Activated CD8-positive, alpha-beta T cell treated with anti-CD3 and anti-CD28 coated beads, Interleukin-2, amount 10 ng/mL, durations not matched to agents 7 days and 5 days (primary cell): ENCODE results near the gene IFNGR2. TPM values are rescaled to one million over a fixed set of nuclear protein-coding genes. Genes with fewer than 3 reads are reported as not detected.

Experiments
- ATAC-seq: fragments of 150-1000 bp; cut with Tn5 transposase; one replicate; pipeline ENCODE4 v1.10.0; 2021; ENCODE audit warnings: moderate library complexity
- CTCF ChIA-PET: fragments of 350-600 bp; sonication (Branson Sonifier 250); formaldehyde crosslinking; loops from one replicate; lab custom pipeline; 2021; ENCODE audit warnings: antibody characterized with exemption; lab: Charles Lee
- POLR2A ChIA-PET: fragments of 350-600 bp; sonication (Branson Sonifier 250); formaldehyde crosslinking; loops from one replicate; lab custom pipeline; 2021; ENCODE audit warnings: antibody characterized with exemption; lab: Charles Lee
- DNase-seq: peaks from one replicate; pipeline ENCODE4 v3.0.0-alpha.2; 2020
- H3K27ac Mint-ChIP-seq: one replicate; pipeline ENCODE4 v1.8.0; 2021; ENCODE audit warnings: mild to moderate bottlenecking, mixed read lengths
- H3K27me3 Mint-ChIP-seq: one replicate; pipeline ENCODE4 v1.8.0; 2021; ENCODE audit warnings: low read depth, mixed read lengths
- H3K36me3 Mint-ChIP-seq: one replicate; pipeline ENCODE4 v1.8.0; 2021; ENCODE audit warnings: low read depth, mixed read lengths
- H3K4me1 Mint-ChIP-seq: one replicate; pipeline ENCODE4 v1.8.0; 2021; ENCODE audit warnings: low read depth, mixed read lengths
- H3K4me3 Mint-ChIP-seq: one replicate; pipeline ENCODE4 v1.8.0; 2021; ENCODE audit warnings: mild to moderate bottlenecking, mixed read lengths
- H3K9me3 Mint-ChIP-seq: one replicate; pipeline ENCODE4 v1.8.0; 2022; ENCODE audit warnings: mixed read lengths; ENCODE audit not compliant: insufficient read depth
- total RNA-seq, 2 experiments: library from RNA; stranded (reverse); gene quantifications; one replicate each; pipeline ENCODE4 v1.2.3, GENCODE V29; 2021

Gene IFNGR2
- total RNA-seq, 2 experiments from 2014 or later = 6.5 to 8.2 TPM

- CTCF ChIA-PET = interaction anchor here (0.8 to 1.9 kb wide), 3 partner anchors 8 to 78 kb away, joined by 3 to 5 read pairs (median 4); no protein-coding TSS in a partner anchor
- H3K9me3 Mint-ChIP-seq = peaks cover 26% of the 10 kb centered on the region
- peaks cover 27% of the 10 kb centered on the region for H3K36me3 Mint-ChIP-seq
- DNase-seq = no peak
- H3K27me3 Mint-ChIP-seq = peaks cover 7% of the 10 kb centered on the region
- POLR2A ChIA-PET = no interaction called here
- no peak for ATAC-seq
- peaks cover 17% of the 10 kb centered on the region for H3K4me1 Mint-ChIP-seq
- peak overlapping the region; percentile 32 for H3K27ac Mint-ChIP-seq
- no peak overlapping the region for H3K4me3 Mint-ChIP-seq
Measured at GRCh38 chr21:33367309-33367973, 35.8 kb upstream of the IFNGR2 start.

- H3K27ac Mint-ChIP-seq = no peak overlapping the region
- ChIA-PET POLR2A (no interaction called here), CTCF (interaction anchor here (0.8 to 2.6 kb wide), 3 partner anchors 20 to 171 kb away, joined by 3 to 7 read pairs (median 5); no protein-coding TSS in a partner anchor)
- peaks cover 26% of the 10 kb centered on the region for H3K9me3 Mint-ChIP-seq
- ATAC-seq = no peak
- no peak overlapping the region for H3K4me3 Mint-ChIP-seq
- peaks cover 7% of the 10 kb centered on the region for H3K27me3 Mint-ChIP-seq
- H3K36me3 Mint-ChIP-seq = peaks cover 24% of the 10 kb centered on the region
- no peak for DNase-seq
- peaks cover 12% of the 10 kb centered on the region for H3K4me1 Mint-ChIP-seq
Measured at GRCh38 chr21:33368124-33368523, 35.1 kb upstream of the IFNGR2 start.

GRCh38 chr21:33368576-33368975 is 34.6 kb upstream of the IFNGR2 start:
- Mint-ChIP-seq H3K36me3 (peaks cover 24% of the 10 kb centered on the region), H3K9me3 (peaks cover 26% of the 10 kb centered on the region), H3K4me3 (no peak overlapping the region), H3K4me1 (peaks cover 12% of the 10 kb centered on the region), H3K27me3 (peaks cover 7% of the 10 kb centered on the region), H3K27ac (no peak overlapping the region)
- CTCF ChIA-PET = interaction anchor here (0.8 to 2.6 kb wide), 3 partner anchors 8 to 172 kb away, joined by 3 to 8 read pairs (median 7); no protein-coding TSS in a partner anchor
- ATAC-seq (no peak), DNase-seq (no peak)
- POLR2A ChIA-PET = no interaction called here

- Mint-ChIP-seq H3K4me3 (no peak overlapping the region), H3K27ac (peak overlapping the region; percentile 68), H3K36me3 (peaks cover 24% of the 10 kb centered on the region), H3K4me1 (peaks cover 13% of the 10 kb centered on the region), H3K9me3 (peaks cover 22% of the 10 kb centered on the region), H3K27me3 (peaks cover 7% of the 10 kb centered on the region)
- no peak for DNase-seq
- ChIA-PET CTCF (interaction anchor here (0.8 to 2.6 kb wide), 3 partner anchors 9 to 173 kb away, joined by 3 to 8 read pairs (median 7); no protein-coding TSS in a partner anchor), POLR2A (no interaction called here)
- no peak for ATAC-seq
Measured at GRCh38 chr21:33369586-33369985, 33.6 kb upstream of the IFNGR2 start.

GRCh38 chr21:33370305-33370704 is 32.9 kb upstream of the IFNGR2 start:
- Mint-ChIP-seq H3K27ac (no peak overlapping the region), H3K36me3 (peaks cover 24% of the 10 kb centered on the region), H3K4me1 (peaks cover 19% of the 10 kb centered on the region), H3K4me3 (no peak overlapping the region), H3K27me3 (peaks cover 7% of the 10 kb centered on the region), H3K9me3 (peaks cover 22% of the 10 kb centered on the region)
- ATAC-seq = no peak
- ChIA-PET POLR2A (no interaction called here), CTCF (interaction anchor here (2.2 to 2.6 kb wide), 2 partner anchors 9 to 173 kb away, joined by 7 to 8 read pairs; no protein-coding TSS in a partner anchor)
- no peak for DNase-seq

GRCh38 chr21:33371366-33371765 is 31.8 kb upstream of the IFNGR2 start:
- ChIA-PET POLR2A (interaction anchor here (1.1 kb wide), 1 partner anchor 10 kb away, joined by 4 read pairs; no protein-coding TSS in a partner anchor), CTCF (interaction anchor here (1.0 kb wide), 1 partner anchor 174 kb away, joined by 6 read pairs; no protein-coding TSS in a partner anchor)
- peaks cover 7% of the 10 kb centered on the region for H3K27me3 Mint-ChIP-seq
- H3K36me3 Mint-ChIP-seq = peaks cover 20% of the 10 kb centered on the region
- peaks cover 17% of the 10 kb centered on the region for H3K9me3 Mint-ChIP-seq
- ATAC-seq (no peak), DNase-seq (no peak)
- H3K4me1 Mint-ChIP-seq = peaks cover 19% of the 10 kb centered on the region
- H3K27ac Mint-ChIP-seq = no peak overlapping the region
- no peak overlapping the region for H3K4me3 Mint-ChIP-seq

- ChIA-PET POLR2A (no interaction called here), CTCF (interaction anchor here (4.4 kb wide), 1 partner anchor 11 kb away, joined by 26 read pairs; no protein-coding TSS in a partner anchor)
- ATAC-seq = no peak
Measured at GRCh38 chr21:33372582-33372981, 30.6 kb upstream of the IFNGR2 start.

GRCh38 chr21:33373451-33373850 is 29.8 kb upstream of the IFNGR2 start:
- POLR2A ChIA-PET = no interaction called here
- Mint-ChIP-seq H3K27ac (no peak overlapping the region), H3K4me1 (peaks cover 19% of the 10 kb centered on the region), H3K27me3 (peaks cover 20% of the 10 kb centered on the region), H3K9me3 (peaks cover 2% of the 10 kb centered on the region), H3K36me3 (peaks cover 5% of the 10 kb centered on the region), H3K4me3 (no peak overlapping the region)
- no peak for DNase-seq
- no peak for ATAC-seq
- CTCF ChIA-PET = interaction anchor here (0.7 to 4.4 kb wide), 6 partner anchors 12 to 176 kb away, joined by 3 to 26 read pairs (median 6); partner anchors contain the start of gene IFNAR1

More at GRCh38 chr21:33372582-33372981, 30.6 kb upstream of the IFNGR2 start:
- peaks cover 19% of the 10 kb centered on the region for H3K4me1 Mint-ChIP-seq
- H3K9me3 Mint-ChIP-seq = peaks cover 6% of the 10 kb centered on the region
- no peak overlapping the region for H3K27ac Mint-ChIP-seq
- H3K27me3 Mint-ChIP-seq = peaks cover 16% of the 10 kb centered on the region
- H3K4me3 Mint-ChIP-seq = no peak overlapping the region
- no peak for DNase-seq
- H3K36me3 Mint-ChIP-seq = peaks cover 10% of the 10 kb centered on the region

- ChIA-PET POLR2A (no interaction called here), CTCF (interaction anchor here (0.7 to 4.4 kb wide), 6 partner anchors 12 to 177 kb away, joined by 3 to 26 read pairs (median 6); partner anchors contain the start of gene IFNAR1)
- Mint-ChIP-seq H3K36me3 (peaks cover 3% of the 10 kb centered on the region), H3K27me3 (peaks cover 23% of the 10 kb centered on the region), H3K4me1 (peaks cover 22% of the 10 kb centered on the region), H3K9me3 (no peaks in the 10 kb centered on the region), H3K4me3 (no peak overlapping the region), H3K27ac (no peak overlapping the region)
- DNase-seq = no peak
- no peak for ATAC-seq
Measured at GRCh38 chr21:33374080-33374449, 29.1 kb upstream of the IFNGR2 start.

GRCh38 chr21:33374450-33375096 is 28.6 kb upstream of the IFNGR2 start:
- Mint-ChIP-seq H3K36me3 (peaks cover 2% of the 10 kb centered on the region), H3K9me3 (no peaks in the 10 kb centered on the region), H3K27me3 (peaks cover 24% of the 10 kb centered on the region), H3K4me3 (no peak overlapping the region), H3K27ac (no peak overlapping the region), H3K4me1 (peaks cover 25% of the 10 kb centered on the region)
- ChIA-PET POLR2A (interaction anchor here (1.5 kb wide), 1 partner anchor 13 kb away, joined by 3 read pairs; no protein-coding TSS in a partner anchor), CTCF (interaction anchor here (1.4 to 4.4 kb wide), 5 partner anchors 13 to 177 kb away, joined by 6 to 26 read pairs (median 6); no protein-coding TSS in a partner anchor)
- peak; percentile 72 for DNase-seq
- ATAC-seq = peak; percentile 71

- Mint-ChIP-seq H3K27me3 (peaks cover 24% of the 10 kb centered on the region), H3K4me1 (peaks cover 31% of the 10 kb centered on the region), H3K27ac (no peak overlapping the region), H3K36me3 (no peaks in the 10 kb centered on the region), H3K9me3 (no peaks in the 10 kb centered on the region), H3K4me3 (peak overlapping the region; percentile 0)
- ATAC-seq = no peak
- ChIA-PET POLR2A (interaction anchor here (1.5 kb wide), 1 partner anchor 14 kb away, joined by 3 read pairs; no protein-coding TSS in a partner anchor), CTCF (interaction anchor here (0.8 to 4.4 kb wide), 6 partner anchors 8 to 178 kb away, joined by 4 to 26 read pairs (median 6); no protein-coding TSS in a partner anchor)
- no peak for DNase-seq
Measured at GRCh38 chr21:33375101-33375644, 28.0 kb upstream of the IFNGR2 start.
